H9 (cell line): Measurements from ENCODE around the gene GRIN2D. TPM values are rescaled to one million over a fixed set of nuclear protein-coding genes. Genes with fewer than 3 reads are reported as not detected.
A peak's percentile ranks its signal among the peaks of the same experiment; 100 is the strongest.

ENCODE experiments used
- DNase-seq: peaks from one replicate; pipeline ENCODE4 v3.0.0-alpha.2; 2017
- H2AFZ ChIP-seq: one replicate; pipeline ENCODE4 v1.6.1; 2013; ENCODE audit warnings: mild to moderate bottlenecking, low read length, control low read depth, moderate library complexity
- H2AK5ac ChIP-seq: 2 replicates; pipeline ENCODE4 v1.6.1; 2013; ENCODE audit warnings: low read length, control low read depth, mixed read lengths; ENCODE audit not compliant: insufficient read length
- H2BK120ac ChIP-seq: one replicate; pipeline ENCODE4 v1.6.1; 2013; ENCODE audit warnings: low read depth, mild to moderate bottlenecking, low read length, control low read depth, inconsistent platforms; ENCODE audit not compliant: poor library complexity, severe bottlenecking
- H2BK12ac ChIP-seq: 2 replicates; pipeline ENCODE4 v1.6.1; 2013; ENCODE audit warnings: low read length, control low read depth, mixed read lengths, low read depth; ENCODE audit not compliant: insufficient read length
- H2BK15ac ChIP-seq: 2 replicates; pipeline ENCODE4 v1.6.1; 2013; ENCODE audit warnings: low read depth, low read length, control low read depth
- H2BK20ac ChIP-seq: one replicate; pipeline ENCODE4 v1.6.1; 2013; ENCODE audit warnings: low read depth, mild to moderate bottlenecking, low read length, control low read depth, inconsistent platforms; ENCODE audit not compliant: poor library complexity, severe bottlenecking
- H2BK5ac ChIP-seq: 2 replicates; pipeline ENCODE4 v1.6.1; 2013; ENCODE audit warnings: low read length, control low read depth, mixed read lengths; ENCODE audit not compliant: insufficient read length
- H3K14ac ChIP-seq: 2 replicates; pipeline ENCODE4 v1.6.1; 2013; ENCODE audit warnings: low read length, control low read depth; ENCODE audit not compliant: insufficient read depth
- H3K18ac ChIP-seq: 2 replicates; pipeline ENCODE4 v1.6.1; 2013; ENCODE audit warnings: low read depth, mild to moderate bottlenecking, mixed read lengths, low read length, control low read depth; ENCODE audit not compliant: insufficient read length
- H3K23ac ChIP-seq: 2 replicates; pipeline ENCODE4 v1.6.1; 2013; ENCODE audit warnings: low read length, control low read depth, mixed read lengths, low read depth; ENCODE audit not compliant: insufficient read length
- H3K23me2 ChIP-seq: 2 replicates; pipeline ENCODE4 v1.6.1; 2013; ENCODE audit warnings: low read depth, mild to moderate bottlenecking, mixed read lengths, low read length, control low read depth; ENCODE audit not compliant: insufficient read length, poor library complexity, severe bottlenecking
- H3K27ac ChIP-seq: 2 replicates; pipeline ENCODE4 v1.5.1; 2013; ENCODE audit warnings: low read length, control low read depth, mixed read lengths, low read depth; ENCODE audit not compliant: insufficient read length
- H3K27me3 ChIP-seq: 2 replicates; pipeline ENCODE4 v1.6.1; 2013; ENCODE audit warnings: low read length, control low read depth, inconsistent platforms; ENCODE audit not compliant: insufficient read depth
- H3K4ac ChIP-seq: 2 replicates; pipeline ENCODE4 v1.6.1; 2013; ENCODE audit warnings: low read depth, mild to moderate bottlenecking, control low read depth, inconsistent platforms, low read length, moderate library complexity
- H3K4me1 ChIP-seq: 2 replicates; pipeline ENCODE4 v1.6.1; 2013; ENCODE audit warnings: low read length, control low read depth, inconsistent platforms; ENCODE audit not compliant: insufficient read depth
- H3K4me2 ChIP-seq: 2 replicates; pipeline ENCODE4 v1.6.1; 2013; ENCODE audit warnings: low read length, control low read depth, mixed read lengths; ENCODE audit not compliant: insufficient read length, insufficient read depth
- H3K56ac ChIP-seq: 2 replicates; pipeline ENCODE4 v1.6.1; 2013; ENCODE audit warnings: low read depth, mild to moderate bottlenecking, mixed read lengths, low read length, control low read depth; ENCODE audit not compliant: insufficient read length
- H3K79me1 ChIP-seq: 2 replicates; pipeline ENCODE4 v1.6.1; 2013; ENCODE audit warnings: low read depth, mild to moderate bottlenecking, moderate library complexity, low read length, control low read depth, inconsistent platforms; ENCODE audit not compliant: insufficient read depth, poor library complexity, severe bottlenecking
- H3K79me2 ChIP-seq: 2 replicates; pipeline ENCODE4 v1.6.1; 2013; ENCODE audit warnings: low read length, control low read depth, inconsistent platforms; ENCODE audit not compliant: insufficient read depth
- H3K9ac ChIP-seq: 2 replicates; pipeline ENCODE4 v1.6.1; 2013; ENCODE audit warnings: low read length, control low read depth, mixed read lengths; ENCODE audit not compliant: insufficient read length; ENCODE audit errors: extremely low read depth
- H3K9me3 ChIP-seq: one replicate; pipeline ENCODE4 v1.6.1; 2013; ENCODE audit warnings: low read depth, low read length, inconsistent platforms; ENCODE audit not compliant: control insufficient read depth
- H3T11ph ChIP-seq: one replicate; pipeline ENCODE4 v1.6.1; 2013; ENCODE audit warnings: mild to moderate bottlenecking, low read length, control low read depth, inconsistent platforms
- H4K20me1 ChIP-seq: one replicate; pipeline ENCODE4 v1.6.1; 2013; ENCODE audit not compliant: control insufficient read depth, insufficient read length, insufficient read depth
- H4K5ac ChIP-seq: 2 replicates; pipeline ENCODE4 v1.6.1; 2013; ENCODE audit warnings: low read depth, mild to moderate bottlenecking, mixed read lengths, low read length, control low read depth; ENCODE audit not compliant: insufficient read length
- H4K8ac ChIP-seq: replicated peaks from 2 replicates; pipeline ENCODE4 v1.6.1; 2013; ENCODE audit warnings: low read length, control low read depth, mixed read lengths, low read depth; ENCODE audit not compliant: insufficient read length
- H4K91ac ChIP-seq: 2 replicates; pipeline ENCODE4 v1.6.1; 2013; ENCODE audit warnings: low read depth, mild to moderate bottlenecking, moderate library complexity, mixed read lengths, low read length, control low read depth; ENCODE audit not compliant: insufficient read length
- H3K27ac Mint-ChIP-seq, 3 experiments: 2 replicates in 2 of 3; 3 replicates in 1 of 3; pipeline ENCODE4 v1.8.0; 2020 to 2021; ENCODE audit warnings: mixed read lengths in 3 of 3, mild to moderate bottlenecking in 1 of 3, moderate library complexity in 1 of 3
- H3K27me3 Mint-ChIP-seq: 2 replicates; pipeline ENCODE4 v1.8.0; 2021; ENCODE audit warnings: low read depth, mild to moderate bottlenecking, moderate library complexity, mixed read lengths
- H3K36me3 Mint-ChIP-seq, 3 experiments: 2 replicates in 2 of 3; 3 replicates in 1 of 3; pipeline ENCODE4 v1.8.0; 2020 to 2021; ENCODE audit warnings: low read depth in 3 of 3, mixed read lengths in 3 of 3; ENCODE audit not compliant: insufficient read depth in 1 of 3
- H3K4me1 Mint-ChIP-seq, 2 experiments: 2 replicates each; pipeline ENCODE4 v1.8.0; 2020; ENCODE audit warnings: mixed read lengths in 2 of 2
- H3K4me3 Mint-ChIP-seq, 2 experiments: 2 replicates in 1 of 2; 3 replicates in 1 of 2; pipeline ENCODE4 v1.8.0; 2020 to 2021; ENCODE audit warnings: mild to moderate bottlenecking in 2 of 2, mixed read lengths in 2 of 2, moderate library complexity in 1 of 2
- H3K9me3 Mint-ChIP-seq, 2 experiments: 2 replicates in 1 of 2; 3 replicates in 1 of 2; pipeline ENCODE4 v1.8.0; 2020; ENCODE audit warnings: mild to moderate bottlenecking in 2 of 2, mixed read lengths in 2 of 2, moderate library complexity in 1 of 2
- WGBS: extraction: QIAGEN DNeasy Blood & Tissue Kit; methylation state at CpG from one replicate; pipeline ENCODE4 v1.1.7; 2013; ENCODE audit warnings: missing lambda C conversion rate, low lambda C conversion rate, mixed read lengths; ENCODE audit not compliant: insufficient read length; ENCODE audit errors: extremely low coverage; 5-methylcytosine and 5-hydroxymethylcytosine counted together
- total RNA-seq: library from RNA; stranded (reverse); gene quantifications from 2 replicates; pipeline ENCODE4 v1.2.1, GENCODE V29; 2021
- TF ChIP-seq, protein P1 (sequence below): fragments of 200-600 bp; sonication (generic); conservative IDR thresholded peaks from 3 replicates; pipeline ENCODE4 v1.8.0; 2021; ENCODE audit warnings: antibody characterized with exemption, mild to moderate bottlenecking

The GRIN2D gene
- total RNA-seq, 1 experiment from 2014 or later: 5.9 TPM

DNA sequence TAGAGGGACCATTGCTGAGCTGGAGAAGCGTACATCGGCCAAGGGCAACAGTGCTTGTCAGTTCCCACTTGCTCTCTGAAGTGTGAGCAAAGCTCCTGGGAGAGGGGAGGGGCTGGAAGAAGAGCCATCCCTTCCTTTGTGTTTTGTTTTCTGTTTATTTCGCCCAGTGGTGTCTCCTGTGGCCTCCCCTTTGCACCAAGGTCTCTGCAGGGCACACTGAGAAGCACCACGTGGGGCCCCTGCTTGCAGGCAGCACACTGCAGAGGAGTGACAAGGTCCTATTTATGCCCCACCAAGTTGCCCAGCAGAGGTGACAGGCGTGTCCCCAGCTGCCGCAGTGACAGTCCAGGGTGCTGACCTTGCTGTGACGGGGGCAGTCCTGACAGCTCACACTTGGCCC lies 24.0 kb downstream of the GRIN2D start:
- WGBS: no CpG with 5 or more reads among the region's 7 CpGs
- Mint-ChIP-seq H3K4me1 (peaks cover 22 to 33% of the 10 kb centered on the region in 2 experiments), H3K27ac (no peak overlapping the region; a peak in 1 of 7 replicates), H3K9me3 (no peaks in the 10 kb centered on the region), H3K27me3 (no peaks in the 10 kb centered on the region), H3K36me3 (peaks cover 0 to 13% (median 9%) of the 10 kb centered on the region in 3 experiments; a peak in 4 of 7 replicates), H3K4me3 (peak overlapping the region in 1 of 2 experiments; percentile 22; a peak in 1 of 5 replicates)
- Histone ChIP-seq H3K9ac (no peak overlapping the region), H2BK5ac (no peak overlapping the region), H3K9me3 (no peaks in the 10 kb centered on the region), H2AK5ac (no peak overlapping the region), H4K91ac (no peak overlapping the region), H3K14ac (no peak overlapping the region), H3K4me1 (peaks cover 3% of the 10 kb centered on the region; the same call in 1 of the 2 replicates), H4K5ac (no peak overlapping the region), H4K20me1 (peaks cover 3% of the 10 kb centered on the region), H3K4me2 (no peak overlapping the region), H3K4ac (no peak overlapping the region), H3K79me2 (no peaks in the 10 kb centered on the region), H2BK120ac (no peak overlapping the region), H3K27ac (no peak overlapping the region), H2BK20ac (no peak overlapping the region), H2AFZ (no peak overlapping the region), H3K79me1 (no peaks in the 10 kb centered on the region), H3K56ac (no peak overlapping the region), H2BK15ac (no peak overlapping the region), H3K18ac (no peak overlapping the region), H3K23me2 (no peaks in the 10 kb centered on the region), H3K27me3 (no peaks in the 10 kb centered on the region), H3T11ph (no peak overlapping the region), H2BK12ac (no peak overlapping the region), H4K8ac (no peak overlapping the region), H3K23ac (no peak overlapping the region)
- TF ChIP-seq, protein P1, sequence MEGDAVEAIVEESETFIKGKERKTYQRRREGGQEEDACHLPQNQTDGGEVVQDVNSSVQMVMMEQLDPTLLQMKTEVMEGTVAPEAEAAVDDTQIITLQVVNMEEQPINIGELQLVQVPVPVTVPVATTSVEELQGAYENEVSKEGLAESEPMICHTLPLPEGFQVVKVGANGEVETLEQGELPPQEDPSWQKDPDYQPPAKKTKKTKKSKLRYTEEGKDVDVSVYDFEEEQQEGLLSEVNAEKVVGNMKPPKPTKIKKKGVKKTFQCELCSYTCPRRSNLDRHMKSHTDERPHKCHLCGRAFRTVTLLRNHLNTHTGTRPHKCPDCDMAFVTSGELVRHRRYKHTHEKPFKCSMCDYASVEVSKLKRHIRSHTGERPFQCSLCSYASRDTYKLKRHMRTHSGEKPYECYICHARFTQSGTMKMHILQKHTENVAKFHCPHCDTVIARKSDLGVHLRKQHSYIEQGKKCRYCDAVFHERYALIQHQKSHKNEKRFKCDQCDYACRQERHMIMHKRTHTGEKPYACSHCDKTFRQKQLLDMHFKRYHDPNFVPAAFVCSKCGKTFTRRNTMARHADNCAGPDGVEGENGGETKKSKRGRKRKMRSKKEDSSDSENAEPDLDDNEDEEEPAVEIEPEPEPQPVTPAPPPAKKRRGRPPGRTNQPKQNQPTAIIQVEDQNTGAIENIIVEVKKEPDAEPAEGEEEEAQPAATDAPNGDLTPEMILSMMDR: no peak
- DNase-seq: no peak
